Measurements from ENCODE around the gene KHK. TPM values are rescaled to one million over a fixed set of nuclear protein-coding genes. Genes with fewer than 3 reads are reported as not detected.

Gene KHK
- polyA plus RNA-seq, 1 donor (not counting 4 experiments of a cell fraction or from before 2014, with no cell fraction given), result 0.21 TPM

- H3K27me3 ChIP-seq (ENCODE audit: control insufficient read depth, extremely low read depth, insufficient read depth, low read length), result no peaks in the 10 kb centered on the region
- H3K79me2 ChIP-seq (ENCODE audit: control insufficient read depth, insufficient read depth, low read length), result no peaks in the 10 kb centered on the region
- no peaks in the 10 kb centered on the region for H3K4me1 ChIP-seq (ENCODE audit: control insufficient read depth, extremely low read depth, insufficient read depth, low read length)
- no peaks in the 10 kb centered on the region for H3K9me1 ChIP-seq (ENCODE audit: control insufficient read depth, extremely low read depth, insufficient read depth, low read length)
- H3K27ac ChIP-seq (ENCODE audit: control insufficient read depth, insufficient read depth, low read length), result no peak overlapping the region
- dilution Hi-C loops (cut with MboI; ENCODE audit: extremely low pct_ligation_motif_present, low sequenced_read_pairs), result no loop called here
- H3K9ac ChIP-seq (ENCODE audit: control insufficient read depth, extremely low read depth, insufficient read depth, low read length), result no peak overlapping the region
- H3K36me3 ChIP-seq (ENCODE audit: control insufficient read depth in 2 of 2, extremely low read depth in 1 of 2, insufficient read depth in 2 of 2, low read length in 2 of 2), result peaks cover 28 to 29% of the 10 kb centered on the region in 2 experiments
- no peak overlapping the region for H3K4me2 ChIP-seq (ENCODE audit: control insufficient read depth, extremely low read depth, insufficient read depth, low read depth, low read length)
- H3K4me3 ChIP-seq (ENCODE audit: control insufficient read depth in 2 of 3, extremely low read depth in 1 of 3, insufficient read depth in 2 of 3, low read depth in 1 of 3, low read length in 3 of 3), result no peak overlapping the region
- no peaks in the 10 kb centered on the region for H3K9me3 ChIP-seq (ENCODE audit: control insufficient read depth, low read depth, low read length)
- peaks cover 2% of the 10 kb centered on the region for H4K20me1 ChIP-seq (ENCODE audit: control insufficient read depth, extremely low read depth, insufficient read depth, low read length)
- no peak for TF ChIP-seq EZH2 (IDR thresholded peaks at IDR 0.05; ENCODE audit: low read length)
- no peak for TF ChIP-seq CTCF (optimal IDR thresholded peaks at IDR 0.05 in 1 of 3, IDR thresholded peaks at IDR 0.05 in 1 of 3, conservative IDR thresholded peaks at IDR 0.05 in 1 of 3; ENCODE audit: extremely low read depth in 1 of 3, insufficient read depth in 2 of 3, low read length in 3 of 3)
- DNase-seq (ENCODE audit: low read depth, low spot score) (no peak), FAIRE-seq (no peak)
- no peak overlapping the region for H2AFZ ChIP-seq (ENCODE audit: control insufficient read depth, low read length)
These were observed 43.5 kb upstream of the KHK start for GRCh38 chr2:27042985-27043634.

GRCh38 chr2:27049422-27050280 lies 36.9 kb upstream of the KHK start:
- H3K9ac ChIP-seq (ENCODE audit: control insufficient read depth, extremely low read depth, insufficient read depth, low read length), result peak overlapping the region; percentile 77
- H3K4me3 ChIP-seq (ENCODE audit: control insufficient read depth in 2 of 3, extremely low read depth in 1 of 3, insufficient read depth in 2 of 3, low read depth in 1 of 3, low read length in 3 of 3), result peak overlapping the region; percentile 54 to 94 (median 87)
- H3K4me1 ChIP-seq (ENCODE audit: control insufficient read depth, extremely low read depth, insufficient read depth, low read length), result peaks cover 9% of the 10 kb centered on the region
- peaks cover 0 to 7% of the 10 kb centered on the region in 2 experiments for H3K36me3 ChIP-seq (ENCODE audit: control insufficient read depth in 2 of 2, extremely low read depth in 1 of 2, insufficient read depth in 2 of 2, low read length in 2 of 2)
- peak overlapping the region; percentile 53 for H3K27ac ChIP-seq (ENCODE audit: control insufficient read depth, insufficient read depth, low read length)
- H2AFZ ChIP-seq (ENCODE audit: control insufficient read depth, low read length), result peak overlapping the region; percentile 92
- no peaks in the 10 kb centered on the region for H4K20me1 ChIP-seq (ENCODE audit: control insufficient read depth, extremely low read depth, insufficient read depth, low read length)
- peak overlapping the region; percentile 98 for H3K4me2 ChIP-seq (ENCODE audit: control insufficient read depth, extremely low read depth, insufficient read depth, low read depth, low read length)
- FAIRE-seq (no peak), DNase-seq (ENCODE audit: low read depth, low spot score) (no peak)
- TF ChIP-seq EZH2 (IDR thresholded peaks at IDR 0.05; ENCODE audit: low read length) (no peak), CTCF (optimal IDR thresholded peaks at IDR 0.05 in 1 of 3, IDR thresholded peaks at IDR 0.05 in 1 of 3, conservative IDR thresholded peaks at IDR 0.05 in 1 of 3; ENCODE audit: extremely low read depth in 1 of 3, insufficient read depth in 2 of 3, low read length in 3 of 3) (no peak)
- no peaks in the 10 kb centered on the region for H3K27me3 ChIP-seq (ENCODE audit: control insufficient read depth, extremely low read depth, insufficient read depth, low read length)
- no peaks in the 10 kb centered on the region for H3K79me2 ChIP-seq (ENCODE audit: control insufficient read depth, insufficient read depth, low read length)
- no peaks in the 10 kb centered on the region for H3K9me1 ChIP-seq (ENCODE audit: control insufficient read depth, extremely low read depth, insufficient read depth, low read length)
- dilution Hi-C loops (cut with MboI; ENCODE audit: extremely low pct_ligation_motif_present, low sequenced_read_pairs), result no loop called here
- H3K9me3 ChIP-seq (ENCODE audit: control insufficient read depth, low read depth, low read length), result no peaks in the 10 kb centered on the region

All from keratinocyte (primary cell).